ENCODE results near the gene OTOF. TPM values are rescaled to one million over a fixed set of nuclear protein-coding genes. Genes with fewer than 3 reads are reported as not detected.

OTOF gene
- total RNA-seq, 1 donor from 2014 or later: 5.2 TPM

DNA sequence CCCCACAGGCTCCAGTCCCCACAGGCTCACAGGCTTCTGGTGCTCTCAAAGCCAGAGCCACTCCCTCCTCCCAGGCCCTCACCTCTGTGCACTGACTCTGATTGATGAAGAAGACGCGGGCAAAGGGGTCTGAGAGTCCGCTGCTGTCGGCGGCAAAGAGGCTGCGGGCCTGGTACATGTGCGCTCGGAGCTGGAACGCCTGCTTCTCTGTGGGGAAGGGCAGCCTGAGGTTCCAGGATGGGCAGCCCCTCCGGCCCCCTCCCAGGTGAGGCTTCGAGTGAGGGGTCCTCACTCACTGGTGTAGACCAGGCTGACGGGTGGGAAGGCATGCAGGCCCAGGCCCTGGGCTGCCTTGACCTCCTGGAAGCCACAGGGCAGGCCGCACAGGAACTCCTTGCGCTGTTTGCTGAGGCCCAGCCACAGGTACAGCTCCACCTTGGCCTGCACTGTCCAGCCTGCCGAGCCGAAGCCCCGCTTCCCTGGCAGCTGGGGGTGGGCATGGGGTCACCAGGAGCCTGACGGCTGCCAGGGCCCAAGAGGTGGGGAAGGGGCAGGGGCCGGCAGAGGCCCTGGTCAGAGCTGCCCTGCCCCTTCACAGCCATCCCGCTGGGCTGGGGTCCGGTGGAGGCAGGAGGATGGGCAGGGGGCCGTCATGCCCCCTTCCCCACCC lies 2.0 kb downstream of the OTOF start:
- Histone ChIP-seq H3K27me3 (ENCODE audit: control insufficient read depth in 3 of 3, insufficient read depth in 3 of 3, low read length in 3 of 3) (no peaks in the 10 kb centered on the region), H3K27ac (ENCODE audit: low read depth, low read length) (no peak overlapping the region), H3K4me3 (ENCODE audit: low read length in 3 of 3) (no peak overlapping the region), H3K36me3 (ENCODE audit: control insufficient read depth in 3 of 3, insufficient read depth in 3 of 3, low read length in 3 of 3) (no peaks in the 10 kb centered on the region), H3K9me3 (ENCODE audit: control insufficient read depth in 3 of 3, low read length in 3 of 3) (no peaks in the 10 kb centered on the region), H3K9ac (ENCODE audit: low read depth in 1 of 3, low read length in 3 of 3) (no peak overlapping the region), H3K4me1 (ENCODE audit: control insufficient read depth in 3 of 3, insufficient read depth in 3 of 3, low read length in 3 of 3) (peaks cover 5 to 9% (median 5%) of the 10 kb centered on the region in 3 donors)

DNA sequence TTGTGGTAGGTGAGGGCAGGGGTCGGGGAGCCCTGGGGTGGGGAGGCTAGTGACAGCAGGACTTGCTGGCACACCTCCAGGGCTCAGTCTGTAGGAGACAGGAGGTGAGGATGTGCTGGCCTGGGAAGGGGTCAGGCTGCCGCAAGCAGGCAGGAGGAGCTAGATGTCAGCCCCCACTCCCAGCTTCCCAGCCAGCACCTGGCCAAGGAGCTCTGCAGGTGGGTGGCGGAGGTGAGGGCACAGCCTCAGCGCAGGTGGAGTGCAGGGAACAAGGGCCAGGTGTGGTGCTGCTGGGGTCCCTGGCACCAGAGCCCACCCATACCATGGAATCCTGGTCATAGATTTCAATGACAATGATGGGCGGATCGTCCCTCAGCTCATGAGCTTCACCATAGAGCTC lies 2.9 kb downstream of the OTOF start:
- no peak overlapping the region for H3K27ac ChIP-seq (ENCODE audit: low read depth, low read length)
- no peaks in the 10 kb centered on the region for H3K36me3 ChIP-seq (ENCODE audit: control insufficient read depth in 3 of 3, insufficient read depth in 3 of 3, low read length in 3 of 3)

DNA sequence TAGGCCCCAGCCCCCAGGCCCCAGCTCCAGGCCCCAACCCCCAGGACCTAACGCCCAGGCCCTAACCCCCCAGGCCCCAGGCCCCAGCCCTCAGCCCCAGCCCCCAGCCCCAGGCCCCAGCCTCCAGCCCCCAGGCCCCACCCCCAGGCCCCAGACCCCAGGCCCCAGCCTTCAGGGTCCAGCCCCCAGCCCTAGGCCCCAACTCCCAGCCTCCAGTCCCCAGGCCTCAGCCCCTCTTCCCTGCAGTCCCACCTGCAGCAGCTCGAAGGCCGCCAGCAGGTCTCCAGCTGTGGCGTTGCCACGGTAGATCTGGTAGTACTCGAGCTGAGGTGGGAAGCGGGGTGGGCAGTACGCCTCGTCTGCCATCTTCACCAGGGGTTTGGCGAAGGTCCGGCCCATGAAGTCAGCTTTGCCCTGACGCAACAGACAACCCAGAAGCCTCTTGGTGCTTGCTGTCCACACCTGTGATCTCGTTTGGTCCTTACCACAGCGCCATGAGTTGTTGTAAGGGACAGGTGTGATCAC lies 3.6 kb downstream of the OTOF start:
- Histone ChIP-seq H3K4me1 (ENCODE audit: control insufficient read depth in 3 of 3, insufficient read depth in 3 of 3, low read length in 3 of 3) (peaks cover 5 to 7% (median 5%) of the 10 kb centered on the region in 3 donors), H3K4me3 (ENCODE audit: low read length in 3 of 3) (no peak overlapping the region), H3K36me3 (ENCODE audit: control insufficient read depth in 3 of 3, insufficient read depth in 3 of 3, low read length in 3 of 3) (no peaks in the 10 kb centered on the region), H3K27ac (ENCODE audit: low read depth, low read length) (no peak overlapping the region), H3K9ac (ENCODE audit: low read depth in 1 of 3, low read length in 3 of 3) (no peak overlapping the region), H3K9me3 (ENCODE audit: control insufficient read depth in 3 of 3, low read length in 3 of 3) (peaks cover 0 to 5% (median 0%) of the 10 kb centered on the region in 3 donors), H3K27me3 (ENCODE audit: control insufficient read depth in 3 of 3, insufficient read depth in 3 of 3, low read length in 3 of 3) (no peaks in the 10 kb centered on the region)

More for the DNA sequence above, 2.9 kb downstream of the OTOF start:
- H3K9ac ChIP-seq (ENCODE audit: low read depth in 1 of 3, low read length in 3 of 3): no peak overlapping the region
- H3K4me1 ChIP-seq (ENCODE audit: control insufficient read depth in 3 of 3, insufficient read depth in 3 of 3, low read length in 3 of 3): peaks cover 5 to 7% (median 5%) of the 10 kb centered on the region in 3 donors
- H3K9me3 ChIP-seq (ENCODE audit: control insufficient read depth in 3 of 3, low read length in 3 of 3): no peaks in the 10 kb centered on the region
- H3K27me3 ChIP-seq (ENCODE audit: control insufficient read depth in 3 of 3, insufficient read depth in 3 of 3, low read length in 3 of 3): no peaks in the 10 kb centered on the region
- no peak overlapping the region for H3K4me3 ChIP-seq (ENCODE audit: low read length in 3 of 3)

DNA sequence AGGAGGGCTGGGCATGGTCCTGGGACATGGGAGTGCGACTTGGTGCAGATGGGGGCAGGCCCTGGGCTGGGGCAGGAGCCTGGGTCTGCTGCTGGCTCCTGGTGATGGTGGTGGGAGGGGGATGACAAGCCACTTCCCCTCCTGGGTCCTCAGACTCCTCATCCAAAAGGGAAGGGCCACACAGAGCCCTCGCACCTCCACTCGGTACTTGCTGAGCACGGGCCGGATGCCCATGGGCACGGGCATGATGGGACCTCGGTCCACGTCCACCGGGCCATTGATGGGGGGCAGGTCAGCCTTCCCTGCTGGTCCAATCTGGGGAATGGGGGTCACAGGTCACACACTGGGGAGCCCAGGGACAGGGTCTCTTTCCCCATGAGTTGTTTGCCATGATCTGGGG lies 4.1 kb downstream of the OTOF start:
- peaks cover 0 to 7% (median 0%) of the 10 kb centered on the region in 3 donors for H3K9me3 ChIP-seq (ENCODE audit: control insufficient read depth in 3 of 3, low read length in 3 of 3)
- peaks cover 5 to 7% (median 5%) of the 10 kb centered on the region in 3 donors for H3K4me1 ChIP-seq (ENCODE audit: control insufficient read depth in 3 of 3, insufficient read depth in 3 of 3, low read length in 3 of 3)
- no peak overlapping the region for H3K4me3 ChIP-seq (ENCODE audit: low read length in 3 of 3)
- H3K27ac ChIP-seq (ENCODE audit: low read depth, low read length): no peak overlapping the region
- no peaks in the 10 kb centered on the region for H3K36me3 ChIP-seq (ENCODE audit: control insufficient read depth in 3 of 3, insufficient read depth in 3 of 3, low read length in 3 of 3)
- no peaks in the 10 kb centered on the region for H3K27me3 ChIP-seq (ENCODE audit: control insufficient read depth in 3 of 3, insufficient read depth in 3 of 3, low read length in 3 of 3)
- H3K9ac ChIP-seq (ENCODE audit: low read depth in 1 of 3, low read length in 3 of 3): no peak overlapping the region

DNA sequence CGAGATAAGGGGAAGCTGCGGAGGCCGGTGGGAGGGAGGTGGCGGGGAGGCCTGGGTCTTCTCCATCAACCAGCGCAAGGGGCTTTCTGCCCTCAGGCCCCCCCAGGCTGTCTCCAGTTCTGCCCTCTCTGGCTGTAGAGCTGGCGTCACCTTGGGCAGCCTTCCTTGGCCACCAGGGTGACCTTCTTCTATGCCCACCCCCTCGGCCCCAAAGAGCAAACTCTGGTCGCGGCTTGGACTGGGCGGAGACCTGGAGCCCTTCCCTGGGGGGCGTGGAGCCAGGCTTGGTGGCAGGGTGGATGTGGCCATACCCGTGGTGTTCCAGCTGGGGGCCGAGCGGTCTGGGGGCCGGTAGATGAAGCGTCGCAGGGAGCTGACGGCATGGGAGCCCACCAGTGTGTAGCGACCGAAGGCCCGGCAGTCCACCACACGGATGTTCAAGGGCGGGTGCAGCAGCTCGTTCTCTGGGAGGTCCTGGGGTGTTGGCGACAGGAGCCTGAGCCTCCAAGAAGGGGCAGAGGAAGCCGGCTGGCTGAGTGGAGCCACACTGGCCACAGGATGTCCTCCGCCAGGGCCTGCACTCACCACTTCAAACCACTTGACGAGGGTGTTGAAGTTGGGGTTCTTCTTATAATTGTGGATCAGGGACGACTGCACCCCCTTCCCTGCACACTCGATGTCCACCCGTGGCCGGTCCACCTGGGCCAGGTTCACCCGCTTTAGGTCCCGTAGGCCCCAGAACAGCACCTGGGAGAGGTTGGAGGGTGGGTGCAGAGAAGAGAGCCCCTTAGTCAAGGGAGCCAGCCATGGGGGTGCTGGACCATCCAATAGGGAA lies 4.9 kb downstream of the OTOF start:
- peaks cover 0 to 7% (median 0%) of the 10 kb centered on the region in 3 donors for H3K9me3 ChIP-seq (ENCODE audit: control insufficient read depth in 3 of 3, low read length in 3 of 3)
- no peaks in the 10 kb centered on the region for H3K27me3 ChIP-seq (ENCODE audit: control insufficient read depth in 3 of 3, insufficient read depth in 3 of 3, low read length in 3 of 3)
- H3K4me3 ChIP-seq (ENCODE audit: low read length in 3 of 3): no peak overlapping the region
- no peak overlapping the region for H3K27ac ChIP-seq (ENCODE audit: low read depth, low read length)
- H3K9ac ChIP-seq (ENCODE audit: low read depth in 1 of 3, low read length in 3 of 3): no peak overlapping the region
- H3K36me3 ChIP-seq (ENCODE audit: control insufficient read depth in 3 of 3, insufficient read depth in 3 of 3, low read length in 3 of 3): no peaks in the 10 kb centered on the region
- peaks cover 5% of the 10 kb centered on the region in 3 donors for H3K4me1 ChIP-seq (ENCODE audit: control insufficient read depth in 3 of 3, insufficient read depth in 3 of 3, low read length in 3 of 3)

DNA sequence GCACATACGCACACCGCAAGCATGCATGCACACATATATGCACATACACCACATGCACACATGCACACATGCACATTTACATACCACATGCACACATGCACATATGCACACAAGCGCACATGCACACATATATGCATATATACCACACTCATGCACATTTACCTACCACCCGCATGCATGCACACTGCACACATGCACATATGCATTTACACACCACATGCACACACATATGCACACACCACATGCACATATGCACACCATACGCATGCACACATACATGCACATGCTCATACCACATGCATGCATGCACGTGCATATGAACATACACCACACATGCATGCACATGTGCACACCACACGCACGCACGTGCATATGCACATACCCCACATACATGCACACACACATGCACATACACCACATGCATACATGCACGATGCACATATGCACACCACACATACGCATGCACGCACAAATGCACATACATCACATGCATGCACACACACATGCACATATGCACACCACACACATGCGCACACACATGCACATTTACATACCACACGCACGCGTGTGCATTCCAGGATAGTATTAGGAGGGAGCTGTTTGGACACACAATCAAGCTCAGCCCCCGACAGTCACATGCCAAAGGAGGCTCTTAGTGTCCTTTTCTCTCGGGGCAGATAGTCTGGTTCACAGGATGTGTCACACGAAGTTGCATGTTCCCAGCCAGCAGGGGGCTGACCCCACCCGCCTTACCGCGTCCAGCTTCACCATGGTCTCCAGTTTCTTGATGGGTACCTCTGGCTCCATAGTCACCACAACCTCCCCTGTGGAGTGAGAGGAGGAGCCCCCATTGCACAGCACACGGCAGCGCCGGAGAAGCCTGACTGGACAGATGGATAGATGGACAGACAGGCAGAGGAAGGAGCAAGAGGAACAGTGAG lies 5.9 kb downstream of the OTOF start:
- peaks cover 0 to 5% (median 0%) of the 10 kb centered on the region in 3 donors for H3K4me1 ChIP-seq (ENCODE audit: control insufficient read depth in 3 of 3, insufficient read depth in 3 of 3, low read length in 3 of 3)
- no peak overlapping the region for H3K4me3 ChIP-seq (ENCODE audit: low read length in 3 of 3)
- H3K36me3 ChIP-seq (ENCODE audit: control insufficient read depth in 3 of 3, insufficient read depth in 3 of 3, low read length in 3 of 3): no peaks in the 10 kb centered on the region
- H3K9ac ChIP-seq (ENCODE audit: low read depth in 1 of 3, low read length in 3 of 3): no peak overlapping the region
- no peak overlapping the region for H3K27ac ChIP-seq (ENCODE audit: low read depth, low read length)
- no peaks in the 10 kb centered on the region for H3K27me3 ChIP-seq (ENCODE audit: control insufficient read depth in 3 of 3, insufficient read depth in 3 of 3, low read length in 3 of 3)
- peaks cover 0 to 7% (median 0%) of the 10 kb centered on the region in 3 donors for H3K9me3 ChIP-seq (ENCODE audit: control insufficient read depth in 3 of 3, low read length in 3 of 3)

DNA sequence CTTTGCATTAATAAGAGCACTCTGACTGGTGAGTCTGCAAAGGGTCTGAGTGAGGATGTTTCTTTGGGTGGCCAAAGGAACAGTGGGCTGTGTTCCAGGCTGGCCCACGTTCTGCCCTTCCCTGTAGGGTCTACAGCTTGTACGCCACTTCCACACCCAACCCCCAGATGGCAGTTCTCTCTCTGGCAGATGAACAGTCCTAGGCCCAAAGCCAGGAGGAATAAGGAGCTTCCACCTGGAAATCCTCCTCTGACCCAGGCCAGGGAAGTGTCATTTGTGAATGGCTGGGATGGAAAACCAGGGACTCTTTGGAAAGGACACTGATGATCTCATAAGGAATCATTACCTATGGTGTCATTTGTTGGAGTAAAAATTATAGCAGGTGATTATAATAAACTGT lies 6.6 kb downstream of the OTOF start:
- H3K4me1 ChIP-seq (ENCODE audit: control insufficient read depth in 3 of 3, insufficient read depth in 3 of 3, low read length in 3 of 3): peaks cover 0 to 5% (median 3%) of the 10 kb centered on the region in 3 donors
- H3K4me3 ChIP-seq (ENCODE audit: low read length in 3 of 3): no peak overlapping the region
- no peaks in the 10 kb centered on the region for H3K27me3 ChIP-seq (ENCODE audit: control insufficient read depth in 3 of 3, insufficient read depth in 3 of 3, low read length in 3 of 3)
- no peak overlapping the region for H3K27ac ChIP-seq (ENCODE audit: low read depth, low read length)
- peaks cover 0 to 7% (median 0%) of the 10 kb centered on the region in 3 donors for H3K9me3 ChIP-seq (ENCODE audit: control insufficient read depth in 3 of 3, low read length in 3 of 3)
- no peak overlapping the region for H3K9ac ChIP-seq (ENCODE audit: low read depth in 1 of 3, low read length in 3 of 3)
- no peaks in the 10 kb centered on the region for H3K36me3 ChIP-seq (ENCODE audit: control insufficient read depth in 3 of 3, insufficient read depth in 3 of 3, low read length in 3 of 3)

DNA sequence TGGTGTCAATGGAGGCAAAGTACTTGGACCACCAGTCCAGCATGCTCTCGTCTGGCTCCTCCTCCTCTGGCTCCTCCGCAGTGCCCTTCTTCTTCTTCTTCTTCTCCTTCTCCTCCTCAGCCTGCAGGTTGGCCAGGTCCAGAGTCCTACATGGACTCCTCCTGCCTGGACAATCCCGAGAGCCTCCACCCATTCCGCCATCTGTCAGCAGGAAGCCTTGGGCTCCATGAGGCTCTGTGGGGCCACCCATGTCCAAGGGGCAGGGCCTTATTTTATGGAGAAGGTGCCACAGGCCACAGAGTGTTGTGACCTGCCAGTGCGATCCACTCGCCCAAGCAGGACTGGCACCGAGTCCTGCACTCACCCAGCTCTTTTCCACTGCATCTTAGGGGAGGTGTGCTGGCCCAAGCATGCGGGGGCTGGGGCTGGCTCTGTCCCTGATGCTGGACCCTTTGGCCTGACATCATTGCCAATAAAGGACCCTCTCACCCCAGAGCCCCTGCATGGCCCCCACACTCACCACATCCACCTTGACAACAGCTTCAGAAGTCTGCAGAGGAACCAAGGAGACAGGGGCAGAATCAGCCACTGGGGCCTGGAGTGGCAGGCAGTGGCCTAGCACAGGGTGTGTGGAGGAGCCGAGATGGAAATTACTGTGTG lies 7.2 kb downstream of the OTOF start:
- H3K36me3 ChIP-seq (ENCODE audit: control insufficient read depth in 3 of 3, insufficient read depth in 3 of 3, low read length in 3 of 3): no peaks in the 10 kb centered on the region
- H3K4me3 ChIP-seq (ENCODE audit: low read length in 3 of 3): no peak overlapping the region
- no peaks in the 10 kb centered on the region for H3K27me3 ChIP-seq (ENCODE audit: control insufficient read depth in 3 of 3, insufficient read depth in 3 of 3, low read length in 3 of 3)
- H3K27ac ChIP-seq (ENCODE audit: low read depth, low read length): no peak overlapping the region
- peaks cover 0 to 7% (median 0%) of the 10 kb centered on the region in 3 donors for H3K9me3 ChIP-seq (ENCODE audit: control insufficient read depth in 3 of 3, low read length in 3 of 3)
- H3K9ac ChIP-seq (ENCODE audit: low read depth in 1 of 3, low read length in 3 of 3): no peak overlapping the region
- peaks cover 0 to 5% (median 3%) of the 10 kb centered on the region in 3 donors for H3K4me1 ChIP-seq (ENCODE audit: control insufficient read depth in 3 of 3, insufficient read depth in 3 of 3, low read length in 3 of 3)

DNA sequence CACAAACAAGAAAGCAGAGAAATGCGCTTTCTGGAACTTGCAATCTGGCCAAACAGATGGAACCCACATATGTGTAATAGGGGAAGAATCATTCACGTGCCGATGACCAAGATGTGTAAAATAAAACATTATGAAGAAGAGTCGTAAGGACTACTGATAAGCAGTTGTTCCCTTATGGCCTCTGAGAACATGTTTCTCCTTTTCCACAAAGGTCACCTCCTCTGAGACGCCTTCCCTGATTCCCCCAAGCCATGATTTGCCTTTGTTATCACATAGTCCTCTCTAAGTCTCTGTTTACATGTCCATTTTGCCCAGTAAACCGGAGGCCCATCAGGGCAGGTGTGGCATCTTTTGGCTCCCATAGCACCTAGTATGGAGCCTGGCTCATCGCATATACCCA lies 8.0 kb downstream of the OTOF start:
- peaks cover 0 to 5% (median 3%) of the 10 kb centered on the region in 3 donors for H3K4me1 ChIP-seq (ENCODE audit: control insufficient read depth in 3 of 3, insufficient read depth in 3 of 3, low read length in 3 of 3)
- H3K9me3 ChIP-seq (ENCODE audit: control insufficient read depth in 3 of 3, low read length in 3 of 3): peaks cover 0 to 7% (median 0%) of the 10 kb centered on the region in 3 donors
- no peak overlapping the region for H3K27ac ChIP-seq (ENCODE audit: low read depth, low read length)
- H3K9ac ChIP-seq (ENCODE audit: low read depth in 1 of 3, low read length in 3 of 3): no peak overlapping the region
- H3K4me3 ChIP-seq (ENCODE audit: low read length in 3 of 3): no peak overlapping the region
- H3K27me3 ChIP-seq (ENCODE audit: control insufficient read depth in 3 of 3, insufficient read depth in 3 of 3, low read length in 3 of 3): no peaks in the 10 kb centered on the region
- no peaks in the 10 kb centered on the region for H3K36me3 ChIP-seq (ENCODE audit: control insufficient read depth in 3 of 3, insufficient read depth in 3 of 3, low read length in 3 of 3)

Measured in skeletal muscle tissue (tissue), 4 donors.